GM19463 (cell line): ENCODE results near the gene SCNN1A.

ENCODE experiments used
- ATAC-seq: cut with Tn5 transposase; IDR thresholded peaks from one replicate; pipeline ENCODE4 v1.9.1; 2021; ENCODE audit warnings: mild to moderate bottlenecking, moderate library complexity; ENCODE audit not compliant: unreplicated experiment

The SCNN1A gene

GRCh38 chr12:6384499-6385436 is 9.4 kb upstream of the SCNN1A start:
- no peak for ATAC-seq

GRCh38 chr12:6383572-6384498 is 8.5 kb upstream of the SCNN1A start, which contains the start of gene LTBR:
Gene LTBR, plus strand, starts transcription at chr12:6384162. Its CDS starts 197 bp downstream, at chr12:6384359.
- ATAC-seq, result no peak

GRCh38 chr12:6382982-6383381 is 7.6 kb upstream of the SCNN1A start:
- ATAC-seq, result no peak

GRCh38 chr12:6382371-6382770 is 7.0 kb upstream of the SCNN1A start:
- ATAC-seq, result no peak

- no peak for ATAC-seq
These were observed 5.1 kb upstream of the SCNN1A start for GRCh38 chr12:6380141-6381121.

GRCh38 chr12:6378709-6379472 is 3.5 kb upstream of the SCNN1A start:
- no peak for ATAC-seq

GRCh38 chr12:6377667-6377994 is 2.3 kb upstream of the SCNN1A start:
- ATAC-seq, result no peak

GRCh38 chr12:6376870-6377666 is 1.7 kb upstream of the SCNN1A start:
- ATAC-seq, result no peak

- no peak for ATAC-seq
These were observed 911 bp upstream of the SCNN1A start for GRCh38 chr12:6376079-6376869.

- no peak for ATAC-seq
These were observed 590 bp downstream of the SCNN1A start for GRCh38 chr12:6374786-6375160.

- ATAC-seq, result no peak
These were observed 1.2 kb downstream of the SCNN1A start for GRCh38 chr12:6374028-6374785.

GRCh38 chr12:6373022-6373787 is 2.2 kb downstream of the SCNN1A start:
- no peak for ATAC-seq

GRCh38 chr12:6372403-6373003 is 2.9 kb downstream of the SCNN1A start:
- no peak for ATAC-seq

GRCh38 chr12:6370994-6371754 is 4.2 kb downstream of the SCNN1A start:
- ATAC-seq, result no peak

GRCh38 chr12:6370576-6370935 is 4.8 kb downstream of the SCNN1A start:
- ATAC-seq, result no peak
